Gastrocnemius medialis (tissue), 4 donors: ENCODE results near the gene RBPJL. TPM values are rescaled to one million over a fixed set of nuclear protein-coding genes. Genes with fewer than 3 reads are reported as not detected.

Source experiments
- ATAC-seq, 2 donors: fragments of 150-250 bp; one replicate each; pipeline ENCODE4 v1.9.1; 2016
- DNase-seq, 2 donors: peaks; one replicate each; pipeline ENCODE4 v3.0.0-alpha.2; 2019
- H3K27ac ChIP-seq, 4 donors: fragments of 200-600 bp; sonication (generic); 1 replicate in 1 of 4; 2 replicates in 3 of 4; pipeline ENCODE4 v1.5.1; 2016 to 2018; ENCODE audit warnings: mild to moderate bottlenecking in 2 of 4, moderate library complexity in 1 of 4
- H3K27me3 ChIP-seq, 3 donors: fragments of 200-600 bp; sonication (generic) in 2 of 3; 1 replicate in 1 of 3; 2 replicates in 2 of 3; pipeline versions ENCODE4 v1.5.1 to v1.6.0; 2016 to 2019; ENCODE audit warnings: mild to moderate bottlenecking in 1 of 3, moderate library complexity in 1 of 3
- H3K36me3 ChIP-seq, 2 donors: fragments of 200-600 bp; sonication (generic) in 1 of 2; one replicate each; pipeline ENCODE4 v1.5.1; 2017 to 2018
- H3K4me1 ChIP-seq, 2 donors: fragments of 200-600 bp; sonication (generic) in 1 of 2; one replicate each; pipeline ENCODE4 v1.5.1; 2016 to 2017; ENCODE audit warnings: mild to moderate bottlenecking in 2 of 2
- H3K4me3 ChIP-seq, 4 donors: fragments of 200-600 bp; sonication (generic) in 3 of 4; 1 replicate in 1 of 4; 2 replicates in 3 of 4; pipeline ENCODE4 v1.5.1; 2016 to 2019; ENCODE audit warnings: mild to moderate bottlenecking in 2 of 4
- H3K9me3 ChIP-seq, 3 donors: fragments of 200-600 bp; sonication (generic) in 2 of 3; 1 replicate in 1 of 3; 2 replicates in 2 of 3; pipeline ENCODE4 v1.5.1; 2016 to 2019
- CTCF ChIP-seq, 5 experiments: fragments of 450-650 bp in 3 of 5; fragments of 200-600 bp in 2 of 5; sonication (generic) in 2 of 5; IDR thresholded peaks in 4 of 5; conservative IDR thresholded peaks in 1 of 5; 1 replicate in 4 of 5; 2 replicates in 1 of 5; pipeline ENCODE4 v1.5.1; 2016 to 2019; ENCODE audit warnings: antibody characterized with exemption in 5 of 5, mild to moderate bottlenecking in 3 of 5, moderate library complexity in 3 of 5
- POLR2A ChIP-seq, 2 donors: fragments of 450-650 bp; IDR thresholded peaks; one replicate each; pipeline ENCODE4 v1.6.1; 2017; ENCODE audit warnings: antibody characterized with exemption in 2 of 2, mild to moderate bottlenecking in 2 of 2, moderate library complexity in 2 of 2
- in situ Hi-C, 4 donors: fragments of 200-750 bp; cut with MboI; loops; one replicate each; pipeline versions ENCODE4 v1.15.0 to v1.8.0; 2017; ENCODE audit warnings: low sequenced_read_pairs in 4 of 4
- intact Hi-C: fragments of 100-400 bp; cut with DNase I; formaldehyde crosslinking; loops from one replicate; pipeline ENCODE4 v1.15.1; 2023; ENCODE audit warnings: low total_unique reads
- total RNA-seq, 4 donors: library from RNA; depleted of rRNA; stranded (reverse); fragments of >200 nt; gene quantifications; one replicate each; pipeline versions ENCODE4 v1.1.0 to v1.2.3, GENCODE V29; 2016

RBPJL gene
- total RNA-seq, 4 donors from 2014 or later = not detected

GRCh38 chr20:45340951-45341350, 34.3 kb downstream of the RBPJL start:
- peak overlapping the region; percentile 15 to 97 (median 75) for H3K4me3 ChIP-seq
- no peak for DNase-seq
- intact Hi-C loops = loop anchor here (2.0 kb wide), 1 partner anchor 16 kb away; no protein-coding TSS in a partner anchor

GRCh38 chr20:45341579-45341938, 34.9 kb downstream of the RBPJL start:
- Histone ChIP-seq H3K4me3 (peak overlapping the region; percentile 48 to 97 (median 75)), H3K9me3 (no peaks in the 10 kb centered on the region), H3K27me3 (no peaks in the 10 kb centered on the region), H3K4me1 (peaks cover 83 to 93% of the 10 kb centered on the region in 2 donors), H3K36me3 (no peaks in the 10 kb centered on the region), H3K27ac (peak overlapping the region; percentile 90 to 100 (median 98))
- ATAC-seq (no peak), DNase-seq (peak in 1 of 2 donors; percentile 75)
- in situ Hi-C loops = loop anchor here in 2 of 4 donors (25.0 kb wide), 2 partner anchors 1129 to 1154 kb away; partner anchors contain the start of genes JPH2 (in 1 of the 2) and OSER1 (in 1 of the 2)
- TF ChIP-seq CTCF (IDR thresholded peaks at IDR 0.05 in 4 of 5, conservative IDR thresholded peaks at IDR 0.05 in 1 of 5) (no peak), POLR2A (IDR thresholded peaks at IDR 0.05) (no peak)
- intact Hi-C loops = loop anchor here (2.0 kb wide), 1 partner anchor 17 kb away; no protein-coding TSS in a partner anchor

More at GRCh38 chr20:45340951-45341350, 34.3 kb downstream of the RBPJL start:
- in situ Hi-C loops = loop anchor here in 2 of 4 donors (25.0 kb wide), 2 partner anchors 1129 to 1154 kb away; partner anchors contain the start of genes JPH2 (in 1 of the 2) and OSER1 (in 1 of the 2)
- no peaks in the 10 kb centered on the region for H3K9me3 ChIP-seq
- peak overlapping the region; percentile 90 to 100 (median 98) for H3K27ac ChIP-seq
- H3K4me1 ChIP-seq = peaks cover 88 to 94% of the 10 kb centered on the region in 2 donors
- no peaks in the 10 kb centered on the region for H3K27me3 ChIP-seq
- H3K36me3 ChIP-seq = peaks cover 0 to under 1% of the 10 kb centered on the region in 2 donors
- TF ChIP-seq CTCF (IDR thresholded peaks at IDR 0.05 in 4 of 5, conservative IDR thresholded peaks at IDR 0.05 in 1 of 5) = no peak
- no peak for TF ChIP-seq POLR2A (IDR thresholded peaks at IDR 0.05)
- ATAC-seq = no peak

DNA sequence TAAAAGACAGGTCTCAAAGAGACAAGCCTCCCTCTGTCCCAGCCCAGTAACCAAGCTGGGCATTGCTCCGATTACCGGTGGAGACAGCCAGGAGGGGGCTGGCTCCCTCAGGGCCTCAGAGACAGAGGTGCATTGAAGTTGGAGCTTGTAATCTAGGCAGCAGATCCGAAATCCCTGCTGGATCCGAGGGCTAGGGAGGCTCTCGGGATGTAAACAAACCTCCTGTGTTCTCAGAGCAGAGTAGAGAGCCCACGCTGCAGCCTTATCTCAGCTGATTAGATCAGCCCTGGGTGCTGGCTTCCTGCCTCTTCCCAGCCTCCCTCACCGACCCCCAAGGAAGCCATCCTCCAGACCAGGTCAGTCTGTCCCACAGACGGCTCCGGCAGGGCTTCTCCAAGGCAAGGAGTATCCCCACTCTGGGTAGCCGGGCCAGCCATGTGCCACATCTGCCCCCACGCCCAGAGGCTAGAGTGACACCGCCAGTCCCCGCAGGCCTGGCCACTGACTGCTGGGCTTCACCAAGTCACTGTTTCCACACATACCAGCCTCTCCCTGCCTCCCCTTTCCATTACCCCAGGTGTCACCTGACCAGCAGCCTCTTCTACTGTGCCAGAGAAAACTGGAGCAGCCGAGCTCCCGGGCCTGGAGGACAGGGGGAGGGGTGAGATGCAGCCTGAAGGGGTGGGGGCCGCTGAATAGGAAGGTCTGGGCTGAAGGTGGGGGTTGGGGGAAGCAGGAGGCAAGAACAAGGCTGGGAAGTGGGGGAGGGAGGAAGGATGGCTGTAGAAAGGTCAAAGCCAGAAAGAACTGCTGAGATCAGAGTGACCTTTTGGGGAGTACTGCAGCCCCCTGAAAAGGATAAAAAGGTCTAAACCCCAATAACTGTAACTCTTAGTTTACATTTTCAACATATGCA, 35.6 kb downstream of the RBPJL start:
- TF ChIP-seq CTCF (IDR thresholded peaks at IDR 0.05 in 4 of 5, conservative IDR thresholded peaks at IDR 0.05 in 1 of 5) (no peak), POLR2A (IDR thresholded peaks at IDR 0.05) (peak; percentile 88 to 91)
- Histone ChIP-seq H3K9me3 (no peaks in the 10 kb centered on the region), H3K27me3 (no peaks in the 10 kb centered on the region), H3K4me1 (peaks cover 78 to 94% of the 10 kb centered on the region in 2 donors), H3K4me3 (peak overlapping the region; percentile 48 to 97 (median 75)), H3K27ac (peak overlapping the region; percentile 90 to 100 (median 98)), H3K36me3 (no peaks in the 10 kb centered on the region)
- in situ Hi-C loops = loop anchor here in 2 of 4 donors (25.0 kb wide), 2 partner anchors 1130 to 1155 kb away; partner anchors contain the start of genes JPH2 (in 1 of the 2) and OSER1 (in 1 of the 2)
- DNase-seq (peak; percentile 89 to 96), ATAC-seq (peak; percentile 42 to 50)
- intact Hi-C loops = loop anchor here (2.0 kb wide), 1 partner anchor 17 kb away; no protein-coding TSS in a partner anchor

DNA sequence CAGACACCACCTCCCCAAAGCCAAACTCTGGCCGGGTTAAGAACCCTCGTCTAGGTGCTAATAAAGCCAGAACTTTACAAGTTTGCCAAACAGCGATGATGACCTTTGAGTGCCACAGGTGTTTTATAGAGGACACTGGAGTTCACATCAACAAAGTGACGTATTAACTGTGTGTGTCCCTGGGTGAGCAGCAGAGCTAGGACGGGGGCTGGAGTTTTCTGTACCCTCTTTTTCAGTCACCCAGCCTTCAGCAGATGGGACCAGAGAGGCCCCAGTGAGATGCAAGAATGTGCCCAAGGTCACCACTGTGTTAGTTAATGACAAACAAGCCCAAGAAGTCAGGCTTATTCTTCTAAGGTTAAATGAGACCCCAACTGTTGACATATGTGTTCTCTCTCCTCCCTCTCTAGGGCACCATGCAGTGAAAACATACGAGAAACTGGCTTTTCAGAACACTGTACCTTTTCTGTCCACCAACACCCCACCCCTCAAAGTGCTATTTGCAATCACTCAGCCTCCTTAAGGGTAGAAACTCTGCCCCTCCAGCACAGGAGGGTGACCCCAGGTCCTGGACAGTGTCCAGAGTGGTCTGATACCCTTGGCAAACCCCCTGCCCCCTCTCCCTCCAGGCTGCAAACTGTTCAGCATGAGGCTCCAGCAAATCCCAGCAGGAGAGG, 36.4 kb downstream of the RBPJL start:
- Histone ChIP-seq H3K4me1 (peaks cover 70 to 86% of the 10 kb centered on the region in 2 donors), H3K4me3 (peak overlapping the region; percentile 17 to 97 (median 74)), H3K9me3 (no peaks in the 10 kb centered on the region), H3K27me3 (no peaks in the 10 kb centered on the region), H3K36me3 (no peaks in the 10 kb centered on the region), H3K27ac (peak overlapping the region; percentile 90 to 100 (median 98))
- ATAC-seq (peak; percentile 5), DNase-seq (no peak)
- no peak for TF ChIP-seq POLR2A (IDR thresholded peaks at IDR 0.05)
- TF ChIP-seq CTCF (IDR thresholded peaks at IDR 0.05 in 4 of 5, conservative IDR thresholded peaks at IDR 0.05 in 1 of 5) = no peak
- in situ Hi-C loops (loop anchor here in 2 of 4 donors (25.0 kb wide), 2 partner anchors 1131 to 1156 kb away; partner anchors contain the start of genes JPH2 (in 1 of the 2) and OSER1 (in 1 of the 2)), intact Hi-C loops (loop anchor here (1.0 kb wide), 1 partner anchor 15 kb away; no protein-coding TSS in a partner anchor)
